Measurements from ENCODE around the gene ZDHHC9.

DNA sequence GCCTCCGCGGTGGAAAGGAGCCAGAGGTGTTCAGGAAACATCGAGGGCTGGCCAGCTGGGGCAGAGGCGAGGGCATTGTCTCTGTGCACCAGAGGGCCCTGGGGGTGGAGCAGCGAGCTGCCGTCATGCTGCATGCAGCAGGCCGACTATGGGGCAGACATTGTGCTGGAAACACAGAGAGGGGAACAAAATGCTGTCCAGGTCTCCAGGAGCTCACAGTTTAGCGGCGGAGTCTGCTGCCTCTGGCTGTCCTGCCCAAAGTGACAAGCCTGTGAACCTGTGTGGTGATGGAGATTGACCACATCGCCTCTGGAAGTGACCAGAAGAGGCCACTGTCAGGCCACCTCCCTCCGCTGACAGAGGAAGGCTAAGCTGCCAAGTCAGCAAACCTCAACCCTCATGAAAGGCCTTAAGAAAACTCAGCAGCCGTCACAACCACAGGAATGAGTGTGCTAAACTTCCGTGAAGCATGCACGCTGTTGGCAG is 84.1 kb downstream of the ZDHHC9 start:
- no peak for TF ChIP-seq POLR2AphosphoS5 (IDR thresholded peaks at IDR 0.05; ENCODE audit: borderline replicate concordance, low read depth, low read length)
- TF ChIP-seq EZH2 (IDR thresholded peaks at IDR 0.05): no peak
- TF ChIP-seq FOXP2 (optimal IDR thresholded peaks at IDR 0.05; ENCODE audit: control extremely low read depth, extremely low read length, insufficient read depth): no peak
